D721Med (cell line): Measurements from ENCODE around the gene PHF21A.

Source experiments
- DNase-seq: peaks from one replicate; pipeline ENCODE4 v3.0.0; 2011; ENCODE audit warnings: low spot score; ENCODE audit not compliant: insufficient read length
- FAIRE-seq: peaks from 2 replicates; lab custom pipeline; 2011; peaks lifted over from hg19 to GRCh38; lab: Jason Lieb, UNC
- TF ChIP-seq, protein P1 (sequence below): IDR thresholded peaks from 2 replicates; pipeline ENCODE4 v1.5.1; 2012; ENCODE audit warnings: mild to moderate bottlenecking, control low read depth; ENCODE audit not compliant: insufficient read depth; ENCODE audit errors: missing control alignments

The PHF21A gene

DNA sequence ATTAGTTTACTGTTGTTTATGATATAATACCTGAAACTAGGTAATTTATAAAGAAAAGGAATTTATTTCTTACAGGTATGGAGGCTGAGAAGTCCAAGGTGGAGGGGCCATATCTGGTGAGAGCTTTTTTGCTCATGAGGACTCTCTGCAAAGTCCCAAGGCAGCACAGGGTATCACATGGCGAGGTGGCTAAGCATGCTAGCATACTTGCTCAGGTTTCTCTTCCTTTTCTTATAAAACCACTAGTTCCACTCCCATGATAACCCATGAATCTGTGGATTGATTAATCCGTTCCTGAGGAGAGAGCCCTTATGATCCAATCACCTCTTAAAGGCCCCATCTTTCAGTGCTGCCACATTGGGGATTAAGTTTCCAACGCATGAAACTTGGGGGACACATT lies 82.7 kb downstream of the PHF21A start:
- TF ChIP-seq, protein P1, sequence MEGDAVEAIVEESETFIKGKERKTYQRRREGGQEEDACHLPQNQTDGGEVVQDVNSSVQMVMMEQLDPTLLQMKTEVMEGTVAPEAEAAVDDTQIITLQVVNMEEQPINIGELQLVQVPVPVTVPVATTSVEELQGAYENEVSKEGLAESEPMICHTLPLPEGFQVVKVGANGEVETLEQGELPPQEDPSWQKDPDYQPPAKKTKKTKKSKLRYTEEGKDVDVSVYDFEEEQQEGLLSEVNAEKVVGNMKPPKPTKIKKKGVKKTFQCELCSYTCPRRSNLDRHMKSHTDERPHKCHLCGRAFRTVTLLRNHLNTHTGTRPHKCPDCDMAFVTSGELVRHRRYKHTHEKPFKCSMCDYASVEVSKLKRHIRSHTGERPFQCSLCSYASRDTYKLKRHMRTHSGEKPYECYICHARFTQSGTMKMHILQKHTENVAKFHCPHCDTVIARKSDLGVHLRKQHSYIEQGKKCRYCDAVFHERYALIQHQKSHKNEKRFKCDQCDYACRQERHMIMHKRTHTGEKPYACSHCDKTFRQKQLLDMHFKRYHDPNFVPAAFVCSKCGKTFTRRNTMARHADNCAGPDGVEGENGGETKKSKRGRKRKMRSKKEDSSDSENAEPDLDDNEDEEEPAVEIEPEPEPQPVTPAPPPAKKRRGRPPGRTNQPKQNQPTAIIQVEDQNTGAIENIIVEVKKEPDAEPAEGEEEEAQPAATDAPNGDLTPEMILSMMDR, result no peak
- FAIRE-seq (no peak), DNase-seq (no peak)

DNA sequence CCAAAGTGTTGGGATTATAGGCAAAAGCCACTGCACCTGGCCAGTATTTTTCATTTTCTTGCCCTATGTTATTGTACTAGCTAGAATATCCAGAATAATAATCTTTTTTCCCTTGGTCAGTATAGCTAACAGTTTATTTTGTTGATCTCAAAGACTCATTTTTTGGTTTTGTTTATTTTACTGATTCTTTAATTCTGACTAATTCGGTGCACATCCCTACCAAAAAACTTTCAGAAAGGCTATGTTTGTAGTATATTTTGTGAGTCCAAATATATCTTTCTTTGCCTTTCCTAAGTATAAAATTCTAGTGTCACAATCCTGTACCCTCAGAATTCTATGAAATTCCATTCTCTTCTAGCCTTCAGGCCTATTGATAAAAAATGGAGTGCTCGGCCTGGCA lies 84.3 kb downstream of the PHF21A start:
- FAIRE-seq (no peak), DNase-seq (no peak)

GRCh38 chr11:46036009-46036408 lies 85.2 kb downstream of the PHF21A start:
- FAIRE-seq (no peak), DNase-seq (no peak)
- TF ChIP-seq, protein P1, result no peak

More for the DNA sequence above, 84.3 kb downstream of the PHF21A start:
- TF ChIP-seq, protein P1, result no peak

DNA sequence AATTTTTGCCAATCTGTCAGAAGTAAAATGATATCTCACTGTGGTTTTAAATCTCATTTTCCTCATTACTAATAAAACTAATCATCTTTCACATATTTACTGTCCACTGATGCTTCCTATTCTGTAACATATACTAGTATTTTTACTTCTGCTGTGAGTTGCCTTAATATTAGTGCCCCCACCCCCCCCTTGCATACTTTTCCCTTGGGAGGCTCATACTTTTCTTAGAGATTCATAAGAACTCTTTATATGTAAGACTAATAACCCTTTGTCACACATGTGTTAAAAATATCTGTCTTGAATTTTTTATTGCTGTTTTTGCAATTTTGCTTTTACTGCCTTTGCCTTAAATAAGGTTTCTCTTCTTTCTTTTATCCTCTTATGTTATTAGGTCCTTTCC lies 87.2 kb downstream of the PHF21A start:
- TF ChIP-seq, protein P1, result no peak
- FAIRE-seq (no peak), DNase-seq (no peak)

- DNase-seq, result no peak
- no peak for FAIRE-seq
Measured at GRCh38 chr11:46026606-46027293, 94.5 kb downstream of the PHF21A start.

GRCh38 chr11:46020084-46020599 lies 101.1 kb downstream of the PHF21A start:
- TF ChIP-seq, protein P1, result no peak
- DNase-seq, result no peak
- no peak for FAIRE-seq

More at GRCh38 chr11:46026606-46027293, 94.5 kb downstream of the PHF21A start:
- TF ChIP-seq, protein P1, result no peak

- FAIRE-seq, result no peak
Measured at GRCh38 chr11:46018651-46019050, 102.6 kb downstream of the PHF21A start.

More at GRCh38 chr11:46018651-46019050, 102.6 kb downstream of the PHF21A start:
- DNase-seq, result no peak
- TF ChIP-seq, protein P1, result no peak
